OCI-LY1 (cell line): ENCODE measurements around the gene OLFML1.

Experiments
- H2AFZ ChIP-seq: fragments of 200-600 bp; sonication (generic), shearing (Covaris generic); 2 replicates; pipeline ENCODE4 v1.6.0; 2014; ENCODE audit warnings: antibody characterized with exemption, mild to moderate bottlenecking, low read length
- H3F3A ChIP-seq: fragments of 200-600 bp; sonication (generic), shearing (Covaris generic); 2 replicates; pipeline ENCODE4 v1.6.0; 2014; ENCODE audit warnings: mild to moderate bottlenecking, antibody characterized with exemption, low read length, moderate library complexity; ENCODE audit not compliant: insufficient read depth
- H3K27ac ChIP-seq: fragments of 200-600 bp; sonication (generic); 2 replicates; pipeline ENCODE4 v1.5.1; 2014; ENCODE audit warnings: low read length, mixed run types, mild to moderate bottlenecking, low read depth; ENCODE audit not compliant: poor library complexity, severe bottlenecking
- H3K27me3 ChIP-seq: fragments of 200-600 bp; sonication (generic); 2 replicates; pipeline ENCODE4 v1.6.0; 2014; ENCODE audit warnings: antibody characterized with exemption, mild to moderate bottlenecking, low read length, moderate library complexity; ENCODE audit not compliant: insufficient read depth
- H3K36me3 ChIP-seq: fragments of 200-600 bp; sonication (generic); 2 replicates; pipeline ENCODE4 v1.6.1; 2014; ENCODE audit warnings: mild to moderate bottlenecking, antibody characterized with exemption, low read length, moderate library complexity, mixed read lengths; ENCODE audit not compliant: insufficient read depth
- H3K4me1 ChIP-seq: fragments of 200-600 bp; sonication (generic); 2 replicates; pipeline ENCODE4 v1.5.1; 2014; ENCODE audit warnings: mild to moderate bottlenecking, low read length, moderate library complexity; ENCODE audit not compliant: insufficient read depth, severe bottlenecking
- H3K4me2 ChIP-seq: fragments of 200-600 bp; sonication (generic), shearing (Covaris generic); 2 replicates; pipeline ENCODE4 v1.6.1; 2014; ENCODE audit warnings: low read length
- H3K4me3 ChIP-seq: fragments of 200-600 bp; sonication (generic); 2 replicates; pipeline ENCODE4 v1.5.1; 2014; ENCODE audit warnings: low read length, low read depth, mild to moderate bottlenecking, mixed read lengths; ENCODE audit not compliant: poor library complexity, severe bottlenecking
- H3K79me2 ChIP-seq: fragments of 200-600 bp; shearing (Covaris generic); 2 replicates; pipeline ENCODE4 v1.6.1; 2016; ENCODE audit warnings: mixed run types, low read length, mixed read lengths; ENCODE audit not compliant: insufficient read depth
- H3K9ac ChIP-seq: fragments of 200-600 bp; sonication (generic), shearing (Covaris generic); 2 replicates; pipeline ENCODE4 v1.6.1; 2014; ENCODE audit warnings: mild to moderate bottlenecking, low read length, mixed read lengths
- H3K9me2 ChIP-seq: fragments of 200-600 bp; sonication (generic), shearing (Covaris generic); 2 replicates; pipeline ENCODE4 v1.6.1; 2014; ENCODE audit warnings: low read depth, mild to moderate bottlenecking, low read length, mixed read lengths
- H3K9me3 ChIP-seq: fragments of 200-600 bp; shearing (Covaris generic); 2 replicates; pipeline ENCODE4 v1.6.1; 2014; ENCODE audit warnings: low read length, mixed read lengths
- H4K20me1 ChIP-seq: fragments of 200-600 bp; sonication (generic), shearing (Covaris generic); 2 replicates; pipeline ENCODE4 v1.6.0; 2016; ENCODE audit warnings: mild to moderate bottlenecking, low read length; ENCODE audit not compliant: insufficient read depth
- EZH2 ChIP-seq: fragments of 200-600 bp; sonication (generic), shearing (Covaris generic); IDR thresholded peaks from 2 replicates; pipeline ENCODE4 v1.8.0; 2017; ENCODE audit warnings: borderline replicate concordance, mixed run types, mild to moderate bottlenecking, antibody characterized with exemption, low read length, moderate library complexity, mixed read lengths
- TF ChIP-seq, protein P1 (sequence below): fragments of 200-600 bp; sonication (generic), shearing (Covaris generic); IDR thresholded peaks from 2 replicates; pipeline ENCODE4 v1.5.1; 2017; ENCODE audit warnings: mild to moderate bottlenecking, antibody characterized with exemption, low read length, moderate library complexity, mixed read lengths

OLFML1 gene

DNA sequence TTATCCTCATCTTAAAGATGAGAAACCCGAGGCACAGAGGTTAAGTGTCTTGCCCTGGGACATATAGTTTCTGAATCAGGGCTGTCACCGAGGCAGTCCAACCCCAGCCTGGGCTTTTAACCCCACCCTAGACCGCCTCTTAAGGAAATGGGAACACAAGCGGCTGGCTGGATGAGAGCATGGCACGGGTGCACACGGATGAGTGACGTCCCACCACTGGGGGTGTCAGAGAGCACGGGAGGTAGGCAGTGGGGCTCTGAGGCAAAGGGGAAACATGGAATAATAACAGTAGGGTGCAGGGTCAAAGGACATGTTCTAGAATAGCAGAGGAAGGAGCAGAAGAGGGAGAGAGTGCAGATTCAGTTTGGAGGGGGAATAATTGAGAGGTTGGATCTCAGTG, 50.8 kb downstream of the OLFML1 start:
- H3K36me3 ChIP-seq: peaks cover 6% of the 10 kb centered on the region
- no peak overlapping the region for H3K4me3 ChIP-seq
- H3K79me2 ChIP-seq: no peaks in the 10 kb centered on the region
- H4K20me1 ChIP-seq: no peaks in the 10 kb centered on the region
- no peaks in the 10 kb centered on the region for H3K27me3 ChIP-seq
- no peak overlapping the region for H3K9ac ChIP-seq
- no peak overlapping the region for H3K27ac ChIP-seq
- no peaks in the 10 kb centered on the region for H3F3A ChIP-seq
- peaks cover 7% of the 10 kb centered on the region for H3K4me1 ChIP-seq
- no peaks in the 10 kb centered on the region for H3K9me3 ChIP-seq
- no peaks in the 10 kb centered on the region for H3K9me2 ChIP-seq
- no peak for TF ChIP-seq EZH2
- TF ChIP-seq, protein P1, sequence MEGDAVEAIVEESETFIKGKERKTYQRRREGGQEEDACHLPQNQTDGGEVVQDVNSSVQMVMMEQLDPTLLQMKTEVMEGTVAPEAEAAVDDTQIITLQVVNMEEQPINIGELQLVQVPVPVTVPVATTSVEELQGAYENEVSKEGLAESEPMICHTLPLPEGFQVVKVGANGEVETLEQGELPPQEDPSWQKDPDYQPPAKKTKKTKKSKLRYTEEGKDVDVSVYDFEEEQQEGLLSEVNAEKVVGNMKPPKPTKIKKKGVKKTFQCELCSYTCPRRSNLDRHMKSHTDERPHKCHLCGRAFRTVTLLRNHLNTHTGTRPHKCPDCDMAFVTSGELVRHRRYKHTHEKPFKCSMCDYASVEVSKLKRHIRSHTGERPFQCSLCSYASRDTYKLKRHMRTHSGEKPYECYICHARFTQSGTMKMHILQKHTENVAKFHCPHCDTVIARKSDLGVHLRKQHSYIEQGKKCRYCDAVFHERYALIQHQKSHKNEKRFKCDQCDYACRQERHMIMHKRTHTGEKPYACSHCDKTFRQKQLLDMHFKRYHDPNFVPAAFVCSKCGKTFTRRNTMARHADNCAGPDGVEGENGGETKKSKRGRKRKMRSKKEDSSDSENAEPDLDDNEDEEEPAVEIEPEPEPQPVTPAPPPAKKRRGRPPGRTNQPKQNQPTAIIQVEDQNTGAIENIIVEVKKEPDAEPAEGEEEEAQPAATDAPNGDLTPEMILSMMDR: peak; percentile 43; the same call in 1 of the 2 replicates
- H2AFZ ChIP-seq: no peak overlapping the region
- H3K4me2 ChIP-seq: no peak overlapping the region

DNA sequence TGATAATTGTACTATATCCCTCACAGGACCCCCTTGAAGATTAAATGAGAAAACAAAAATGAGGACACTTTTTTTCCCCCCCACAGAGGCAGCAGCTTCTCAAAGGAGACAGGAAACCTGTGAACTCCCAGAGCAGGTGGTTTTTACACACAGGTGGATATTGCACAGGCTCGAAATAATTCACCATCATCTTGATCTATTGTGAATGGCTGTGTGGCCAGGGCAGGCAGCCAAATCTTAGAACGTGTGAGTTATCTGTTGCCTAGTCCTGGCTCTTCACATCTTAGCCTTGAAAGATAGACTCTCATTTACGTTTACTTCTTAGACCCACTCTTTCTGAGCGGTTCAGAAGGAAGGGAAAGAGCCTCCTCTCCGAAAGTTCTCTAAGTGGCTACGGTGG, 52.0 kb downstream of the OLFML1 start:
- Histone ChIP-seq H3K36me3 (peaks cover 6% of the 10 kb centered on the region), H3F3A (no peaks in the 10 kb centered on the region), H4K20me1 (no peaks in the 10 kb centered on the region)

DNA sequence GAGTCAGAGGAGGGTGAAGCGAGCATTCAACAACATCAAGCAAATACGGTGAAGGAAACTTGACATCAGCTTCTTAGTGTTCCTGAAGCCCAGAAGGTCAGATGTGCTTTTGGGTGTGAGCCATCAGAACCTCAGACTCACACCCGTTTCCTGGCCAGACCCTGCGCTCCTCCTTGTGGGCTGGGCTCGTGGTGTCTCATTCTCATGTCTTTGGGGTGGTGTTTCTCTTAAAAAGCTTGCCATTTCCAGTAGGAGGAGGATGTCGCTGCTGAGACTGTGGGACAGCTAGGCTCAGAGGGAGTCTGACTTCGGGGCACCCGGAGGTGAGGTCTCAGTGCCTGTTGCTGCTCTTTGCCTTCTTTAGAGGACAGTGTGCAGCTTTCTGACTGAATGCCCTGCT, 52.7 kb downstream of the OLFML1 start:
- Histone ChIP-seq H3K36me3 (peaks cover 6% of the 10 kb centered on the region), H2AFZ (no peak overlapping the region), H3K4me2 (no peak overlapping the region), H3F3A (no peaks in the 10 kb centered on the region), H4K20me1 (no peaks in the 10 kb centered on the region), H3K9me3 (no peaks in the 10 kb centered on the region), H3K4me1 (peaks cover 7% of the 10 kb centered on the region), H3K4me3 (no peak overlapping the region), H3K79me2 (no peaks in the 10 kb centered on the region), H3K9me2 (no peaks in the 10 kb centered on the region), H3K27me3 (no peaks in the 10 kb centered on the region), H3K9ac (no peak overlapping the region), H3K27ac (no peak overlapping the region)
- TF ChIP-seq, protein P1: no peak; the same call in 1 of the 2 replicates
- no peak for TF ChIP-seq EZH2

More for the DNA sequence above, 52.0 kb downstream of the OLFML1 start:
- H3K4me3 ChIP-seq: no peak overlapping the region
- no peaks in the 10 kb centered on the region for H3K79me2 ChIP-seq
- H3K27ac ChIP-seq: no peak overlapping the region
- no peaks in the 10 kb centered on the region for H3K9me3 ChIP-seq
- no peaks in the 10 kb centered on the region for H3K27me3 ChIP-seq
- no peak overlapping the region for H2AFZ ChIP-seq
- TF ChIP-seq, protein P1: no peak
- no peak for TF ChIP-seq EZH2
- no peak overlapping the region for H3K9ac ChIP-seq
- peaks cover 7% of the 10 kb centered on the region for H3K4me1 ChIP-seq
- no peak overlapping the region for H3K4me2 ChIP-seq
- H3K9me2 ChIP-seq: no peaks in the 10 kb centered on the region
